PFSK-1 (cell line): ENCODE measurements around the gene RAB44.

Experiments
- POLR2AphosphoS5 ChIP-seq: IDR thresholded peaks from 2 replicates; pipeline ENCODE4 v1.6.1; 2012; ENCODE audit warnings: low read depth, mild to moderate bottlenecking, control low read depth, low read length, moderate library complexity
- REST ChIP-seq, 2 experiments: IDR thresholded peaks; 2 replicates each; pipeline versions ENCODE4 v1.6.1 to v1.8.0; 2011 to 2012; ENCODE audit warnings: low read depth in 2 of 2, low read length in 2 of 2, control low read depth in 1 of 2, inconsistent platforms in 1 of 2, mild to moderate bottlenecking in 1 of 2, moderate library complexity in 1 of 2; ENCODE audit not compliant: insufficient read depth in 1 of 2
- SIN3A ChIP-seq: IDR thresholded peaks from 2 replicates; pipeline ENCODE4 v1.6.1; 2012; ENCODE audit warnings: mild to moderate bottlenecking, low read length, moderate library complexity, borderline replicate concordance; ENCODE audit not compliant: insufficient read depth
- TAF1 ChIP-seq: IDR thresholded peaks from 2 replicates; pipeline ENCODE4 v1.6.1; 2012; ENCODE audit warnings: low read length, control low read depth, borderline replicate concordance; ENCODE audit not compliant: insufficient read depth

- TF ChIP-seq SIN3A (no peak), TAF1 (no peak), POLR2AphosphoS5 (no peak), REST (IDR thresholded peaks at IDR 0.05; ENCODE audit: insufficient read depth in 1 of 2, low read depth in 2 of 2, low read length in 2 of 2) (no peak)
These were observed 5.0 kb downstream of the RAB44 start for GRCh38 chr6:36702656-36703055.
